Adipocyte (in vitro differentiated cells): ENCODE data around the gene PLCB1.

Source experiments
- DNase-seq: peaks from one replicate; pipeline ENCODE4 v3.0.0-alpha.2; 2015; ENCODE audit warnings: low read depth
- H3K27me3 ChIP-seq: replicated peaks from 2 replicates; pipeline ENCODE4 v1.7.0; 2013; ENCODE audit warnings: mild to moderate bottlenecking, low read length, moderate library complexity; ENCODE audit not compliant: control insufficient read depth, insufficient read depth
- H3K36me3 ChIP-seq: 2 replicates; pipeline ENCODE4 v1.7.0; 2013; ENCODE audit warnings: low read length, mild to moderate bottlenecking, moderate library complexity; ENCODE audit not compliant: control insufficient read depth, insufficient read depth, severe bottlenecking
- H3K4me1 ChIP-seq: 2 replicates; pipeline ENCODE4 v1.7.0; 2013; ENCODE audit warnings: mild to moderate bottlenecking, low read length, moderate library complexity; ENCODE audit not compliant: control insufficient read depth, insufficient read depth
- H3K4me3 ChIP-seq: 2 replicates; pipeline ENCODE4 v1.7.0; 2013; ENCODE audit warnings: mild to moderate bottlenecking, low read length, moderate library complexity
- H3K9ac ChIP-seq: 2 replicates; pipeline ENCODE4 v1.7.0; 2013; ENCODE audit warnings: mild to moderate bottlenecking, low read length, moderate library complexity
- H3K9me3 ChIP-seq: 2 replicates; pipeline ENCODE4 v1.7.0; 2013; ENCODE audit warnings: mild to moderate bottlenecking, low read length, moderate library complexity; ENCODE audit not compliant: control insufficient read depth

PLCB1 gene

GRCh38 chr20:8918145-8918544 lies 786.1 kb downstream of the PLCB1 start:
- DNase-seq, result no peak
- no peak overlapping the region for H3K4me3 ChIP-seq
- no peaks in the 10 kb centered on the region for H3K27me3 ChIP-seq
- peaks cover 2% of the 10 kb centered on the region for H3K9me3 ChIP-seq
- no peaks in the 10 kb centered on the region for H3K4me1 ChIP-seq
- no peak overlapping the region for H3K9ac ChIP-seq
- H3K36me3 ChIP-seq, result no peaks in the 10 kb centered on the region

- no peak for DNase-seq
- Histone ChIP-seq H3K4me3 (no peak overlapping the region), H3K9ac (no peak overlapping the region), H3K4me1 (no peaks in the 10 kb centered on the region), H3K9me3 (no peaks in the 10 kb centered on the region), H3K27me3 (peaks cover 14% of the 10 kb centered on the region), H3K36me3 (no peaks in the 10 kb centered on the region)
Observed at GRCh38 chr20:8924539-8924938, 792.5 kb downstream of the PLCB1 start.

GRCh38 chr20:8930726-8931125 lies 798.7 kb downstream of the PLCB1 start:
- Histone ChIP-seq H3K4me3 (no peak overlapping the region), H3K9ac (no peak overlapping the region), H3K27me3 (peaks cover 10% of the 10 kb centered on the region), H3K4me1 (peaks cover 18% of the 10 kb centered on the region), H3K36me3 (no peaks in the 10 kb centered on the region), H3K9me3 (no peaks in the 10 kb centered on the region)
- peak; percentile 62 for DNase-seq

- Histone ChIP-seq H3K27me3 (peaks cover 9% of the 10 kb centered on the region), H3K9ac (no peak overlapping the region), H3K4me3 (no peak overlapping the region), H3K9me3 (no peaks in the 10 kb centered on the region), H3K36me3 (no peaks in the 10 kb centered on the region), H3K4me1 (peaks cover 18% of the 10 kb centered on the region)
- DNase-seq, result peak; percentile 85
Observed at GRCh38 chr20:8932192-8933165, 800.4 kb downstream of the PLCB1 start.

- peaks cover under 1% of the 10 kb centered on the region for H3K27me3 ChIP-seq
- no peak overlapping the region for H3K9ac ChIP-seq
- no peak overlapping the region for H3K4me3 ChIP-seq
- H3K36me3 ChIP-seq, result no peaks in the 10 kb centered on the region
- no peaks in the 10 kb centered on the region for H3K9me3 ChIP-seq
- peak; percentile 23 for DNase-seq
- H3K4me1 ChIP-seq, result peaks cover 18% of the 10 kb centered on the region
Observed at GRCh38 chr20:8933381-8933807, 801.3 kb downstream of the PLCB1 start.

- H3K4me3 ChIP-seq, result no peak overlapping the region
- no peaks in the 10 kb centered on the region for H3K36me3 ChIP-seq
- no peaks in the 10 kb centered on the region for H3K9me3 ChIP-seq
- no peak overlapping the region for H3K9ac ChIP-seq
- DNase-seq, result no peak
- no peaks in the 10 kb centered on the region for H3K27me3 ChIP-seq
- H3K4me1 ChIP-seq, result peaks cover 18% of the 10 kb centered on the region
Observed at GRCh38 chr20:8934362-8934761, 802.3 kb downstream of the PLCB1 start.
